ENCODE data around the gene KCNMA1.
"Not testable (repeated sequence)": the region's sequence is repeated elsewhere in the genome, so short reads cannot be mapped to it uniquely, and the experiment has no call there.

The KCNMA1 gene

GRCh38 chr10:77416311-77417135 is 221.1 kb downstream of the KCNMA1 start:
- Histone ChIP-seq H3K4me2 (ENCODE audit: low read length) (no peak overlapping the region), H3K79me2 (no peaks in the 10 kb centered on the region), H3K27ac (no peak overlapping the region), H3K36me3 (ENCODE audit: control insufficient read depth, insufficient read depth, low read length) (no peaks in the 10 kb centered on the region), H3K4me1 (no peaks in the 10 kb centered on the region), H3K9me3 (ENCODE audit: control insufficient read depth, low read length) (no peaks in the 10 kb centered on the region), H2AFZ (no peak overlapping the region), H3K27me3 (ENCODE audit: control insufficient read depth, insufficient read depth, low read length) (no peaks in the 10 kb centered on the region), H3K9ac (no peak overlapping the region), H3K4me3 (ENCODE audit: low read depth, low read length) (no peak overlapping the region)
- TF ChIP-seq CTCF (IDR thresholded peaks at IDR 0.05): no peak

- TF ChIP-seq CTCF (IDR thresholded peaks at IDR 0.05): no peak
- Histone ChIP-seq H3K9me3 (ENCODE audit: control insufficient read depth, low read length) (no peaks in the 10 kb centered on the region), H3K9ac (no peak overlapping the region), H3K36me3 (ENCODE audit: control insufficient read depth, insufficient read depth, low read length) (no peaks in the 10 kb centered on the region), H3K4me3 (ENCODE audit: low read depth, low read length) (no peak overlapping the region), H2AFZ (no peak overlapping the region), H3K79me2 (no peaks in the 10 kb centered on the region), H3K27ac (no peak overlapping the region), H3K27me3 (ENCODE audit: control insufficient read depth, insufficient read depth, low read length) (no peaks in the 10 kb centered on the region), H3K4me1 (no peaks in the 10 kb centered on the region), H3K4me2 (ENCODE audit: low read length) (no peak overlapping the region)
These were observed 222.2 kb downstream of the KCNMA1 start for GRCh38 chr10:77415313-77415960.

GRCh38 chr10:77413231-77413630 is 224.4 kb downstream of the KCNMA1 start:
- no peaks in the 10 kb centered on the region for H3K4me1 ChIP-seq
- no peak overlapping the region for H3K4me2 ChIP-seq (ENCODE audit: low read length)
- H3K36me3 ChIP-seq (ENCODE audit: control insufficient read depth, insufficient read depth, low read length): no peaks in the 10 kb centered on the region
- no peaks in the 10 kb centered on the region for H3K79me2 ChIP-seq
- no peaks in the 10 kb centered on the region for H3K9me3 ChIP-seq (ENCODE audit: control insufficient read depth, low read length)
- TF ChIP-seq CTCF (IDR thresholded peaks at IDR 0.05): no peak
- no peak overlapping the region for H3K4me3 ChIP-seq (ENCODE audit: low read depth, low read length)
- H3K27ac ChIP-seq: no peak overlapping the region
- no peaks in the 10 kb centered on the region for H3K27me3 ChIP-seq (ENCODE audit: control insufficient read depth, insufficient read depth, low read length)
- H2AFZ ChIP-seq: no peak overlapping the region
- H3K9ac ChIP-seq: no peak overlapping the region

GRCh38 chr10:77412573-77413133 is 225.0 kb downstream of the KCNMA1 start:
- H3K4me2 ChIP-seq (ENCODE audit: low read length); H3K79me2 ChIP-seq; H3K36me3 ChIP-seq (ENCODE audit: control insufficient read depth, insufficient read depth, low read length); H2AFZ ChIP-seq; H3K4me1 ChIP-seq; H3K27ac ChIP-seq; H3K27me3 ChIP-seq (ENCODE audit: control insufficient read depth, insufficient read depth, low read length); H3K4me3 ChIP-seq (ENCODE audit: low read depth, low read length); H3K9me3 ChIP-seq (ENCODE audit: control insufficient read depth, low read length); H3K9ac ChIP-seq: not testable (repeated sequence)

- H3K4me2 ChIP-seq (ENCODE audit: low read length): no peak overlapping the region
- no peak overlapping the region for H3K9ac ChIP-seq
These were observed 225.8 kb downstream of the KCNMA1 start for GRCh38 chr10:77411805-77412204.

More at GRCh38 chr10:77411805-77412204, 225.8 kb downstream of the KCNMA1 start:
- Histone ChIP-seq H3K36me3 (ENCODE audit: control insufficient read depth, insufficient read depth, low read length) (no peaks in the 10 kb centered on the region), H3K4me1 (no peaks in the 10 kb centered on the region), H3K9me3 (ENCODE audit: control insufficient read depth, low read length) (no peaks in the 10 kb centered on the region), H3K27ac (no peak overlapping the region), H3K27me3 (ENCODE audit: control insufficient read depth, insufficient read depth, low read length) (no peaks in the 10 kb centered on the region), H3K79me2 (no peaks in the 10 kb centered on the region), H3K4me3 (ENCODE audit: low read depth, low read length) (no peak overlapping the region), H2AFZ (no peak overlapping the region)
- no peak for TF ChIP-seq CTCF (IDR thresholded peaks at IDR 0.05)

Measured in parathyroid adenoma (tissue), 2 donors.